Measurements from ENCODE around the gene NEURL4.
A peak's percentile ranks its signal among the peaks of the same experiment; 100 is the strongest.

NEURL4 gene

DNA sequence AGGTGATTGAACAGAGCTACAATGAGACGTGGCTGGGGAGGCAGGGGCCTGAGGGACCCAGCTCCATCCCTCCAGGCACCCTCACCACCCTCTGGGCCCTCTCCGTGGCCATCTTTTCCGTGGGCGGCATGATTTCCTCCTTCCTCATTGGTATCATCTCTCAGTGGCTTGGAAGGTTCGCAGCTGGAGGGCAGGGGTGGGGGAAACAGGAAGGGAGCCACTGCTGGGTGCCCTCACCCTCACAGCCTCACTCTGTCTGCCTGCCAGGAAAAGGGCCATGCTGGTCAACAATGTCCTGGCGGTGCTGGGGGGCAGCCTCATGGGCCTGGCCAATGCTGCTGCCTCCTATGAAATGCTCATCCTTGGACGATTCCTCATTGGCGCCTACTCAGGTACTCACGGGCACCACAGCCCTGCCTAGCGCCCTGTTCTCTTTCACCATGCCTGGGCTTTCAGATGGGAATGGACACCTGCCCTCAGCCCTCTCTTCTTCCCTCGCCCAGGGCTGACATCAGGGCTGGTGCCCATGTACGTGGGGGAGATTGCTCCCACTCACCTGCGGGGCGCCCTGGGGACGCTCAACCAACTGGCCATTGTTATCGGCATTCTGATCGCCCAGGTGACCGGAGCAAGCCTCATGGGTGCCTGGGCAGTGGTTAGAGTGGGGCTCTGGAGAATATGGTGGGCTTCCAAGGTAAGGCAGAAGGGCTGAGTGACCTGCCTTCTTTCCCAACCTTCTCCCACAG lies 45.5 kb downstream of the NEURL4 start:
- Mint-ChIP-seq H3K4me3 (no peak overlapping the region), H3K36me3 (ENCODE audit: insufficient read depth) (peaks cover 2% of the 10 kb centered on the region), H3K4me1 (peaks cover 13% of the 10 kb centered on the region), H3K9me3 (no peaks in the 10 kb centered on the region), H3K27me3 (peaks cover 61% of the 10 kb centered on the region), H3K27ac (ENCODE audit: low read depth) (no peak overlapping the region)
- ATAC-seq (replicated peaks; ENCODE audit: extremely low read depth, poor library complexity, severe bottlenecking) (no peak), DNase-seq (ENCODE audit: low spot score in 2 of 2) (no peak)

DNA sequence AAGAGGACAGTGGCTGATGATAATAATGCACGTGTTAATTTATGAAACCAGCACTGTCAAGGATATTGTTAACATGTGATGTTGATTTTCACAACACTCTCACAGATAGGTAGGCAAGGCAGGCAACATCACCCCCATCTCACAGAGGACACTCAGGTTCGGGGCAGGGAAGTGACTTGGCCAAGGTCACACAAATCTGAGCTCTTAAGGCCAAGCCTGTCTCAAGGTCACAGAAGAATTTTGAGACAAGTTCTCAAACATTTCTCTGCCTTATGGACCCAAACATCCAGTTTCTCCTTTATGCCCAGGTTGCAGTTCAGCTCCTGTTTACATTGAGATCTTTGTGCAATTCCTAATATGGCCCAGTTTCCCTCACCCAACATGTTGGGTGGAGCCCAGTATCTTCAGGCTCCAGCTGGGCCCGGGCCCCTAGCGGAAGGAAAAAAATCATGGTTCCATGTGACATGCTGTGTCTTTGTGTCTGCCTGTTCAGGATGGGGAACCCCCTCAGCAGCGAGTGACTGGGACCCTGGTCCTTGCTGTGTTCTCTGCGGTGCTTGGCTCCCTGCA lies 46.3 kb downstream of the NEURL4 start:
- Mint-ChIP-seq H3K4me3 (peak overlapping the region; percentile 77), H3K27me3 (peaks cover 53% of the 10 kb centered on the region), H3K27ac (ENCODE audit: low read depth) (no peak overlapping the region), H3K4me1 (peaks cover 13% of the 10 kb centered on the region), H3K36me3 (ENCODE audit: insufficient read depth) (peaks cover 2% of the 10 kb centered on the region), H3K9me3 (no peaks in the 10 kb centered on the region)
- DNase-seq (ENCODE audit: low spot score in 2 of 2) (no peak), ATAC-seq (replicated peaks; ENCODE audit: extremely low read depth, poor library complexity, severe bottlenecking) (no peak)

DNA sequence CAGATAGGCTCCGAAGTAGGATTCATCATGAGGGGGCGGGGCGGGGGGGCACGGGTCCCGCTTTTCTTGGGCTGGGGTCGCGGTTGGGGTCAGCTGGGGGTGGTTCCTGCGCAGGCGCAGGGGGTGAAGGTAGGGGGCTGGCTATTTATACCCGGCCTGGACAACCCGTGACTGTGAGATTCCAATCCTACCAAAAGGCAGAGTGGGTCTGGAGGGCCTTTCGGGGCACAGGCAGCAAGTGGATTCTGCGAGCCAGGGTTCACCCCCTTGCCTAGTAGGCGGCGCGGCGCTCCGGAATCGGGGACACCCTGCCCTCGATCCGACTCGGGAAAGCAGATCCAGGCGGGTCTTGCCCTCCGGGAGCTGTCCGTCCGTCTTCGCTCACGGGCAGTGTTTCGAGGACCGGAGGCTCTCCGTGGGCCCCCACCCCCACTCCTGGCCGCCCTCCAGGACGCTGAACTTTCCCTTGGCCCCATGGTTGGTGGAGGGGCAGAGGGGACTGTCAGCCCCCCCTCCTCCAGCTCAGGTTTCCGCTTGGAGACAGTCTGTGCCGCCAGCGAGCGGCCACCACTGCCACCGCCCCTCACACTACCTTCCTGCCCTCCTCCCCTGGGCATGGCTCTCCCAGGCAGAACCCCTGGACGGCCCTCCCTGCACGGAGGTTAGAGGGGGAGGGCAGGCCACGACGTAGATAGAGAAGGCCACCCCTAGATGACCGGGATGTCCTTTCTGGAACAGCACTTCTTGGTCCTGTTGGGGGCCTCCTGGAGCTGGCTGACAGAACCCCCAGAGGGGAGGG lies 47.0 kb downstream of the NEURL4 start:
- ATAC-seq (replicated peaks; ENCODE audit: extremely low read depth, poor library complexity, severe bottlenecking) (no peak), DNase-seq (ENCODE audit: low spot score in 2 of 2) (no peak)
- peaks cover 46% of the 10 kb centered on the region for H3K27me3 Mint-ChIP-seq
- peaks cover 2% of the 10 kb centered on the region for H3K36me3 Mint-ChIP-seq (ENCODE audit: insufficient read depth)
- no peaks in the 10 kb centered on the region for H3K9me3 Mint-ChIP-seq
- H3K4me1 Mint-ChIP-seq, result peaks cover 13% of the 10 kb centered on the region
- peak overlapping the region; percentile 77 for H3K4me3 Mint-ChIP-seq
- H3K27ac Mint-ChIP-seq (ENCODE audit: low read depth), result peak overlapping the region; percentile 59

DNA sequence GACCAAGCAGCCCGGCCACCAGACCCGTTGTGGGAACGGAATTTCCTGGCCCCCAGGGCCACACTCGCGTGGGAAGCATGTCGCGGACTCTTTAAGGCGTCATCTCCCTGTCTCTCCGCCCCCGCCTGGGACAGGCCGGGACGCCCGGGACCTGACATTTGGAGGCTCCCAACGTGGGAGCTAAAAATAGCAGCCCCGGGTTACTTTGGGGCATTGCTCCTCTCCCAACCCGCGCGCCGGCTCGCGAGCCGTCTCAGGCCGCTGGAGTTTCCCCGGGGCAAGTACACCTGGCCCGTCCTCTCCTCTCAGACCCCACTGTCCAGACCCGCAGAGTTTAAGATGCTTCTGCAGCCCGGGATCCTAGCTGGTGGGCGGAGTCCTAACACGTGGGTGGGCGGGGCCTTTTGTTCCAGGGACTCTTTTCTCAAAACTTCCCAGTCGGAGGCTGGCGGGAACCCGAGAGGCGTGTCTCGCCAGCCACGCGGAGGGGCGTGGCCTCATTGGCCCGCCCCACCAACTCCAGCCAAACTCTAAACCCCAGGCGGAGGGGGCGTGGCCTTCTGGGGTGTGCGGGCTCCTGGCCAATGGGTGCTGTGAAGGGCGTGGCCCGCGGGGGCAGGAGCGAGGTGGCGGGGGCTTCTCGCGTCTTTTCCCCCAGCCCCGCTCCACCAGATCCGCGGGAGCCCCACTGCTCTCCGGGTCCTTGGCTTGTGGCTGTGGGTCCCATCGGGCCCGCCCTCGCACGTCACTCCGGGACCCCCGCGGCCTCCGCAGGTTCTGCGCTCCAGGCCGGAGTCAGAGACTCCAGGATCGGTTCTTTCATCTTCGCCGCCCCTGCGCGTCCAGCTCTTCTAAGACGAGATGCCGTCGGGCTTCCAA lies 47.8 kb downstream of the NEURL4 start, which contains the start of gene SLC2A4:
Gene SLC2A4, plus strand, starts transcription at position 645 of the 879 bp plus-strand sequence. Its CDS starts 217 bp downstream, at position 862.
- Mint-ChIP-seq H3K4me1 (peaks cover 13% of the 10 kb centered on the region), H3K9me3 (no peaks in the 10 kb centered on the region), H3K27me3 (peaks cover 38% of the 10 kb centered on the region), H3K27ac (ENCODE audit: low read depth) (peak within 1 kb of the TSS; percentile 59), H3K36me3 (ENCODE audit: insufficient read depth) (peaks cover 2% of the 10 kb centered on the region), H3K4me3 (peak within 1 kb of the TSS; percentile 77)
- DNase-seq (ENCODE audit: low spot score in 2 of 2) (peak in 1 of 2 donors; percentile 44), ATAC-seq (replicated peaks; ENCODE audit: extremely low read depth, poor library complexity, severe bottlenecking) (peak; percentile 39)

DNA sequence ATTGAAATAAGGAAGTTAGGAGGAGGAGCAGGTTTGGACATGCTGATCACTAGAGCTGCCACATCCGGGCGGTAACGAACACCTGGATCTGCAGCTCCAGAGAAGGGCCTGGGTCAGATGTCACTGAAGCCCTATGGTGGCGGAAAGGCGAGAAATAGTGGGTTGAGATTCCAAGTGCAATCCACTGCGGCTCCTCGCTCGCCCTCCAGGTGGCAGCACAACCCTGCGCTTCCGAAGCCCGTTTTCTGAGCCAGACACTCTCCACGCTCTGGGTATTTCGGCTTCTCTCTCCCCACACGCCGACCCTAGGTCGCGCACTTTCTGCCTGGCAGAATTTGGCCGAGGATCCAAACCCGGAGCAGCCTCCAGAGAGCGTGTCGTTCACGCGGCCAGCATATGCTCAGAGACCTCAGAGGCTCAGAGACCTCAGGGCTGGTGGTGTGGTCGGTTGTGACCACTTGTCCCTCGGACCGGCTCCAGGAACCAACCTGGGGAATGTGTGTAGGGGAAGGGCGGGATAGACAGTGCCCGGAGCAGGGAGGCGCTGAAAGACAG lies 48.5 kb downstream of the NEURL4 start:
- no peaks in the 10 kb centered on the region for H3K9me3 Mint-ChIP-seq
- peaks cover 13% of the 10 kb centered on the region for H3K4me1 Mint-ChIP-seq
- no peak overlapping the region for H3K27ac Mint-ChIP-seq (ENCODE audit: low read depth)
- peaks cover 2% of the 10 kb centered on the region for H3K36me3 Mint-ChIP-seq (ENCODE audit: insufficient read depth)
- ATAC-seq (replicated peaks; ENCODE audit: extremely low read depth, poor library complexity, severe bottlenecking) (peak; percentile 91), DNase-seq (ENCODE audit: low spot score in 2 of 2) (peak; percentile 38 to 80)
- H3K4me3 Mint-ChIP-seq, result peak overlapping the region; percentile 77
- H3K27me3 Mint-ChIP-seq, result peaks cover 31% of the 10 kb centered on the region

DNA sequence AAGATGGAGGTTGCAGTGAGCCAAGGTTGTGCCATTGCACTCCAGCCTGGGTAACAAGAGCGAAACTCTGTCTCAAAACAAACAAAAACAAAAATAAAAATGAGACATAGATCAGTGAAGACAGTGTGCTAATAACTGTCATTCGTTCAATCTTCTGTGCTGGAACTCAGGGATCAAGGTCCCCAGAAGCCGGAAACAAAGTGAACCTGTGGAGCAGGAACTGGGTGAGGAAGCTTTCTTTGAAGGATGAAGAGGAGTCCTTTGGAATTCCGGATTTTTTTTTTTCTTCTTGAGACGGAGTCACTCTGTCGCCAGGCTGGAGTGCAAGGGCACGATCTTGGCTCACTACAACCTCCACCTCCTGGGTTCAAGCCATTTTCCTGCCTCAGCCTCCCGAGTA lies 49.7 kb downstream of the NEURL4 start:
- ATAC-seq (replicated peaks; ENCODE audit: extremely low read depth, poor library complexity, severe bottlenecking), result no peak
- peaks cover 13% of the 10 kb centered on the region for H3K4me1 Mint-ChIP-seq

DNA sequence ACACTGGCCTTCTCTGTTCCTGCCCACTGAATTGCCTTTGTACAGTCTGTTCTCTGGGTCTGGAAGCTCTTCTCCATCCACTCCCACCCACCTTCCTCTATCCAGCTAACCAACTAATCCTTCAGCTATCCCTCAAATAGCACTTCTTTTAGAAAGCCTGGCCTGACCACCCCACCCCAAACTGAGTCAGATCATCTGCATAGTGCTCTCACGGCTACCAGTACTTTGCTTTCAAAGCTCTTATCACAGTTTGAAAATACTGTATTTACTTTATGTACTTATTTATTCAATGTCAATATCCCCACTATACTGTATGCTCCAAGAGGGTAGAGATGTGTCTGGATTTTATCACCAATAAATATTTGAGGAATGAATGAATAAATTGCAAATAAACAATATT lies 62.4 kb downstream of the NEURL4 start:
- ATAC-seq (replicated peaks; ENCODE audit: extremely low read depth, poor library complexity, severe bottlenecking) (no peak), DNase-seq (ENCODE audit: low spot score in 2 of 2) (no peak)
- Mint-ChIP-seq H3K36me3 (ENCODE audit: insufficient read depth) (peaks cover 3% of the 10 kb centered on the region), H3K27ac (ENCODE audit: low read depth) (no peak overlapping the region), H3K4me1 (peaks cover 18% of the 10 kb centered on the region), H3K9me3 (no peaks in the 10 kb centered on the region), H3K27me3 (peaks cover 44% of the 10 kb centered on the region), H3K4me3 (no peak overlapping the region)

More for the DNA sequence above, 49.7 kb downstream of the NEURL4 start:
- peaks cover 2% of the 10 kb centered on the region for H3K36me3 Mint-ChIP-seq (ENCODE audit: insufficient read depth)
- H3K27ac Mint-ChIP-seq (ENCODE audit: low read depth), result no peak overlapping the region
- DNase-seq (ENCODE audit: low spot score in 2 of 2), result no peak
- peaks cover 24% of the 10 kb centered on the region for H3K27me3 Mint-ChIP-seq
- H3K9me3 Mint-ChIP-seq, result no peaks in the 10 kb centered on the region
- no peak overlapping the region for H3K4me3 Mint-ChIP-seq
